DND-41 (cell line): ENCODE data around the gene MAST2.

Source experiments
- EZH2 ChIP-seq: IDR thresholded peaks from 3 replicates; pipeline ENCODE4 v1.6.1; 2012; ENCODE audit warnings: borderline replicate concordance, low read depth, mild to moderate bottlenecking, moderate library complexity, low read length, inconsistent platforms; ENCODE audit not compliant: severe bottlenecking
- TF ChIP-seq, protein P1 (sequence below): IDR thresholded peaks from 2 replicates; pipeline ENCODE4 v1.5.1; 2012; ENCODE audit warnings: borderline replicate concordance, low read length, moderate library complexity, mild to moderate bottlenecking; ENCODE audit not compliant: poor library complexity, severe bottlenecking; ENCODE audit errors: extremely low read depth

DNA sequence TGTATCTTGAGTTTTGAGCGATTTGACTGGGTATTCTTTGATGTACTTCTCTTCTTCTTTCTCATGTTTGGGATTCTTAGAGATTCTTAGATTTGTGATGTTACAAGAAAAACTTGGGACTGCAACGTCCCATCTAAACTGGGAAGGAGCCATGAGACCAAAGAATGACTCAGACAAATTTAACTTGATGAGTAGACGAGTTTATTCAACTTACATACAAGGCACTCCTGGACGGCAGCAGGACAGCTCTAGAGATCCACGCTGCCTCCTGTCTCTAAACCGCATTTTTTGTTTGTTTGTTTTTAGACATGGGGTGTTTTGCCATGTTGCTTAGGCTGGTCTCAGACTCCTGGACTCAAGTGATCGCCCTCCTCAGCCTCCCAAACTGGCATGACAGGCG is 191.9 kb downstream of the MAST2 start:
- TF ChIP-seq, protein P1, sequence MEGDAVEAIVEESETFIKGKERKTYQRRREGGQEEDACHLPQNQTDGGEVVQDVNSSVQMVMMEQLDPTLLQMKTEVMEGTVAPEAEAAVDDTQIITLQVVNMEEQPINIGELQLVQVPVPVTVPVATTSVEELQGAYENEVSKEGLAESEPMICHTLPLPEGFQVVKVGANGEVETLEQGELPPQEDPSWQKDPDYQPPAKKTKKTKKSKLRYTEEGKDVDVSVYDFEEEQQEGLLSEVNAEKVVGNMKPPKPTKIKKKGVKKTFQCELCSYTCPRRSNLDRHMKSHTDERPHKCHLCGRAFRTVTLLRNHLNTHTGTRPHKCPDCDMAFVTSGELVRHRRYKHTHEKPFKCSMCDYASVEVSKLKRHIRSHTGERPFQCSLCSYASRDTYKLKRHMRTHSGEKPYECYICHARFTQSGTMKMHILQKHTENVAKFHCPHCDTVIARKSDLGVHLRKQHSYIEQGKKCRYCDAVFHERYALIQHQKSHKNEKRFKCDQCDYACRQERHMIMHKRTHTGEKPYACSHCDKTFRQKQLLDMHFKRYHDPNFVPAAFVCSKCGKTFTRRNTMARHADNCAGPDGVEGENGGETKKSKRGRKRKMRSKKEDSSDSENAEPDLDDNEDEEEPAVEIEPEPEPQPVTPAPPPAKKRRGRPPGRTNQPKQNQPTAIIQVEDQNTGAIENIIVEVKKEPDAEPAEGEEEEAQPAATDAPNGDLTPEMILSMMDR, result no peak
- no peak for TF ChIP-seq EZH2
